HepG2 (cell line): Measurements from ENCODE around the gene SPTAN1. TPM values are rescaled to one million over a fixed set of nuclear protein-coding genes. Genes with fewer than 3 reads are reported as not detected.
A peak's percentile ranks its signal among the peaks of the same experiment; 100 is the strongest.

ENCODE experiments used
- CBX1 ChIP-seq: IDR thresholded peaks from one replicate; pipeline ENCODE4 v1.6.1; 2016; ENCODE audit warnings: antibody characterized with exemption, low read depth
- FOXA3 ChIP-seq: IDR thresholded peaks from 2 replicates; pipeline ENCODE4 v1.6.1; 2016; ENCODE audit warnings: missing genetic modification reagents, missing compliant biosample characterization
- FOXC1 ChIP-seq: sonication (generic); formaldehyde crosslinking; IDR thresholded peaks from 2 replicates; pipeline ENCODE4 v1.8.0; 2022; ENCODE audit warnings: mild to moderate bottlenecking, missing genetic modification reagents, borderline replicate concordance
- GABPB1 ChIP-seq: IDR thresholded peaks from 2 replicates; pipeline ENCODE4 v1.6.1; 2016; ENCODE audit warnings: mild to moderate bottlenecking, missing genetic modification reagents, moderate library complexity, missing compliant biosample characterization
- KDM5A ChIP-seq: fragments of 200-600 bp; sonication (generic); IDR thresholded peaks from 2 replicates; pipeline ENCODE4 v1.7.0; 2018; ENCODE audit warnings: antibody characterized with exemption, mild to moderate bottlenecking, low read length, borderline replicate concordance
- MBNL3 ChIP-seq: fragments of 250-450 bp; sonication (Bioruptor Pico); conservative IDR thresholded peaks from 2 replicates; pipeline ENCODE4 v1.8.0; 2022; ENCODE audit warnings: mild to moderate bottlenecking, inconsistent platforms
- NR3C1 ChIP-seq: sonication (generic); formaldehyde crosslinking; IDR thresholded peaks from 2 replicates; pipeline ENCODE4 v1.4.0; 2020; ENCODE audit warnings: missing genetic modification reagents
- SAP130 ChIP-seq: IDR thresholded peaks from 2 replicates; pipeline ENCODE4 v1.6.1; 2016; ENCODE audit warnings: low read depth
- SP1 ChIP-seq, 2 experiments: fragments of 450-650 bp in 1 of 2; sonication (generic) in 1 of 2; formaldehyde crosslinking in 1 of 2; IDR thresholded peaks; 2 replicates each; pipeline versions ENCODE4 v1.4.0 to v1.6.1; 2016 to 2020; ENCODE audit warnings: missing genetic modification reagents in 1 of 2
- SRSF1 ChIP-seq: fragments of 200-400 bp; formaldehyde crosslinking; optimal IDR thresholded peaks from 2 replicates; pipeline ENCODE3; 2017; ENCODE audit warnings: mild to moderate bottlenecking, low read depth, low read length, moderate library complexity
- TGIF2 ChIP-seq: IDR thresholded peaks from 2 replicates; pipeline ENCODE4 v1.6.1; 2016; ENCODE audit warnings: control low read depth, missing compliant biosample characterization
- ZBTB7B ChIP-seq: sonication (generic); formaldehyde crosslinking; IDR thresholded peaks from 2 replicates; pipeline ENCODE4 v1.4.0; 2020; ENCODE audit warnings: missing genetic modification reagents
- ZNF124 ChIP-seq: sonication (generic); formaldehyde crosslinking; IDR thresholded peaks from 2 replicates; pipeline ENCODE4 v1.4.0; 2020; ENCODE audit warnings: missing genetic modification reagents
- ZNF282 ChIP-seq: fragments of 450-650 bp; IDR thresholded peaks from 2 replicates; pipeline ENCODE4 v1.6.1; 2018; ENCODE audit not compliant: partially characterized antibody
- ZNF292 ChIP-seq: sonication (generic); formaldehyde crosslinking; IDR thresholded peaks from 2 replicates; pipeline ENCODE4 v1.8.1; 2022; ENCODE audit warnings: mild to moderate bottlenecking, low read depth, missing genetic modification reagents, borderline replicate concordance
- ZNF333 ChIP-seq: sonication (generic); formaldehyde crosslinking; IDR thresholded peaks from 2 replicates; pipeline ENCODE4 v1.4.0; 2020; ENCODE audit warnings: mild to moderate bottlenecking, missing genetic modification reagents, borderline replicate concordance
- ZNF513 ChIP-seq: sonication (generic); formaldehyde crosslinking; conservative IDR thresholded peaks from 2 replicates; pipeline ENCODE4 v1.5.0; 2020; ENCODE audit warnings: missing genetic modification reagents
- ZNF549 ChIP-seq: sonication (generic); formaldehyde crosslinking; IDR thresholded peaks from 2 replicates; pipeline ENCODE4 v1.5.0; 2020; ENCODE audit warnings: missing genetic modification reagents
- ZNF709 ChIP-seq: sonication (generic); formaldehyde crosslinking; IDR thresholded peaks from 2 replicates; pipeline ENCODE4 v1.5.0; 2020; ENCODE audit warnings: mild to moderate bottlenecking, missing genetic modification reagents
- ZNF773 ChIP-seq: sonication (generic); formaldehyde crosslinking; IDR thresholded peaks from 2 replicates; pipeline ENCODE4 v1.4.0; 2020; ENCODE audit warnings: missing genetic modification reagents, borderline replicate concordance
- ZNF780A ChIP-seq: sonication (generic); formaldehyde crosslinking; IDR thresholded peaks from 2 replicates; pipeline ENCODE4 v1.8.0; 2022; ENCODE audit warnings: mild to moderate bottlenecking, missing genetic modification reagents, moderate library complexity
- ZNF883 ChIP-seq: sonication (generic); formaldehyde crosslinking; IDR thresholded peaks from 2 replicates; pipeline ENCODE4 v1.5.1; 2020; ENCODE audit warnings: mild to moderate bottlenecking, missing genetic modification reagents; ENCODE audit errors: not compliant biosample characterization
- polyA plus RNA-seq, 8 experiments: library from polyadenylated mRNA; depleted of rRNA in 3 of 8; stranded (reverse) in 7 of 8; unstranded in 1 of 8; fragments of >200 nt; fragmentation: Illumina TruSeq in 4 of 8; extraction: Trizol in 4 of 8; gene quantifications; 2 replicates each; pipeline versions ENCODE4 v1.2.1 to v1.2.3, GENCODE V29; 2011 to 2016; ENCODE audit warnings: low read depth in 4 of 8, missing spikeins in 1 of 8, mixed read lengths in 1 of 8; ENCODE audit not compliant: insufficient read depth in 1 of 8
- total RNA-seq, 5 experiments: library from RNA; depleted of rRNA; stranded (reverse); fragments of >200 nt; fragmentation: Illumina TruSeq; extraction: Trizol; gene quantifications; 2 replicates each; pipeline ENCODE4 v1.2.3, GENCODE V29; 2016; ENCODE audit warnings: low read depth in 1 of 5
- TF ChIP-seq, protein P1 (sequence below): sonication (generic); formaldehyde crosslinking; conservative IDR thresholded peaks from 2 replicates; pipeline ENCODE4 v1.4.0; 2020; ENCODE audit warnings: missing genetic modification reagents
- TF ChIP-seq, protein P2 (sequence below): IDR thresholded peaks from 2 replicates; pipeline ENCODE4 v1.6.1; 2016; ENCODE audit warnings: low read depth, control low read depth

Gene SPTAN1
- total and polyA plus RNA-seq, 2 of the 13 experiments (the other 11 are each of a cell fraction or from before 2014, with no cell fraction given), result 106 to 111 TPM

- TF ChIP-seq, protein P1, sequence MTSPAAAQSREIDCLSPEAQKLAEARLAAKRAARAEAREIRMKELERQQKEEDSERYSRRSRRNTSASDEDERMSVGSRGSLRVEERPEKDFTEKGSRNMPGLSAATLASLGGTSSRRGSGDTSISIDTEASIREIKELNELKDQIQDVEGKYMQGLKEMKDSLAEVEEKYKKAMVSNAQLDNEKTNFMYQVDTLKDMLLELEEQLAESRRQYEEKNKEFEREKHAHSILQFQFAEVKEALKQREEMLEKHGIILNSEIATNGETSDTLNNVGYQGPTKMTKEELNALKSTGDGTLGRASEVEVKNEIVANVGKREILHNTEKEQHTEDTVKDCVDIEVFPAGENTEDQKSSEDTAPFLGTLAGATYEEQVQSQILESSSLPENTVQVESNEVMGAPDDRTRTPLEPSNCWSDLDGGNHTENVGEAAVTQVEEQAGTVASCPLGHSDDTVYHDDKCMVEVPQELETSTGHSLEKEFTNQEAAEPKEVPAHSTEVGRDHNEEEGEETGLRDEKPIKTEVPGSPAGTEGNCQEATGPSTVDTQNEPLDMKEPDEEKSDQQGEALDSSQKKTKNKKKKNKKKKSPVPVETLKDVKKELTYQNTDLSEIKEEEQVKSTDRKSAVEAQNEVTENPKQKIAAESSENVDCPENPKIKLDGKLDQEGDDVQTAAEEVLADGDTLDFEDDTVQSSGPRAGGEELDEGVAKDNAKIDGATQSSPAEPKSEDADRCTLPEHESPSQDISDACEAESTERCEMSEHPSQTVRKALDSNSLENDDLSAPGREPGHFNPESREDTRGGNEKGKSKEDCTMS (CRISPR knock-in tag), result no peak
- TF ChIP-seq ZNF549 (CRISPR knock-in tag), result no peak
- no peak for TF ChIP-seq ZNF513 (CRISPR knock-in tag)
- no peak; the same call in 1 of the 2 replicates for TF ChIP-seq ZNF124 (CRISPR knock-in tag)
- no peak for TF ChIP-seq CBX1
- peak; percentile 67 for TF ChIP-seq ZNF883 (CRISPR knock-in tag)
- no peak for TF ChIP-seq SRSF1
- peak; percentile 83; the same call in 1 of the 2 replicates for TF ChIP-seq FOXC1 (CRISPR knock-in tag)
- TF ChIP-seq SAP130 (CRISPR knock-in tag), result peak; percentile 92
- TF ChIP-seq ZNF773 (CRISPR knock-in tag), result no peak
- TF ChIP-seq ZNF282, result no peak
- TF ChIP-seq ZNF333 (CRISPR knock-in tag), result no peak
- no peak for TF ChIP-seq ZNF780A (CRISPR knock-in tag)
- TF ChIP-seq ZNF709 (CRISPR knock-in tag), result peak; percentile 87
- TF ChIP-seq, protein P2, sequence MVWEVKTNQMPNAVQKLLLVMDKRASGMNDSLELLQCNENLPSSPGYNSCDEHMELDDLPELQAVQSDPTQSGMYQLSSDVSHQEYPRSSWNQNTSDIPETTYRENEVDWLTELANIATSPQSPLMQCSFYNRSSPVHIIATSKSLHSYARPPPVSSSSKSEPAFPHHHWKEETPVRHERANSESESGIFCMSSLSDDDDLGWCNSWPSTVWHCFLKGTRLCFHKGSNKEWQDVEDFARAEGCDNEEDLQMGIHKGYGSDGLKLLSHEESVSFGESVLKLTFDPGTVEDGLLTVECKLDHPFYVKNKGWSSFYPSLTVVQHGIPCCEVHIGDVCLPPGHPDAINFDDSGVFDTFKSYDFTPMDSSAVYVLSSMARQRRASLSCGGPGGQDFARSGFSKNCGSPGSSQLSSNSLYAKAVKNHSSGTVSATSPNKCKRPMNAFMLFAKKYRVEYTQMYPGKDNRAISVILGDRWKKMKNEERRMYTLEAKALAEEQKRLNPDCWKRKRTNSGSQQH, result no peak; the same call in none of the 2 replicates
- no peak for TF ChIP-seq MBNL3 (CRISPR knock-in tag)
- TF ChIP-seq ZNF292 (CRISPR knock-in tag), result no peak
- TF ChIP-seq NR3C1 (CRISPR knock-in tag), result no peak
- TF ChIP-seq ZBTB7B (CRISPR knock-in tag), result peak; percentile 84
- no peak for TF ChIP-seq SP1 (IDR thresholded peaks at IDR 0.05)
- TF ChIP-seq SP1 (CRISPR knock-in tag; IDR thresholded peaks at IDR 0.05), result peak; percentile 85
- TF ChIP-seq FOXA3 (CRISPR knock-in tag), result peak; percentile 36; the same call in 1 of the 2 replicates
- peak; percentile 81 for TF ChIP-seq KDM5A
- peak; percentile 68; the same call in 1 of the 2 replicates for TF ChIP-seq TGIF2 (CRISPR knock-in tag)
- peak; percentile 95 for TF ChIP-seq GABPB1 (CRISPR knock-in tag)
These were observed 47.6 kb upstream of the SPTAN1 start, which contains the start of gene GLE1 (continued) for GRCh38 chr9:128504485-128505413.
